H1 (cell line): ENCODE measurements around the gene UBXN4. TPM values are rescaled to one million over a fixed set of nuclear protein-coding genes. Genes with fewer than 3 reads are reported as not detected.

Source experiments
- CTCF ChIA-PET: fragments of 300-600 bp; sonication (Branson Sonifier 250); formaldehyde crosslinking; loops from one replicate; lab custom pipeline; 2021; ENCODE audit not compliant: partially characterized antibody; lab: Charles Lee
- POLR2A ChIA-PET: fragments of 300-600 bp; sonication (Branson Sonifier 250); formaldehyde crosslinking; loops from one replicate; lab custom pipeline; 2021; ENCODE audit warnings: inconsistent platforms; ENCODE audit not compliant: partially characterized antibody; lab: Charles Lee
- DNase-seq, 2 experiments: peaks; one replicate each; pipeline versions ENCODE4 v3.0.0 to v3.0.0-alpha.2; 2010 to 2022; ENCODE audit warnings: low spot score in 2 of 2, low read depth in 1 of 2, mixed read lengths in 1 of 2
- FAIRE-seq: peaks from 2 replicates; lab custom pipeline; 2011; peaks lifted over from hg19 to GRCh38; lab: Jason Lieb, UNC
- H2AFZ ChIP-seq: 2 replicates; pipeline ENCODE4 v1.8.1; 2012; ENCODE audit warnings: low read length, inconsistent platforms
- H2AK5ac ChIP-seq: 2 replicates; pipeline ENCODE4 v1.6.1; 2013; ENCODE audit warnings: low read depth, low read length
- H2BK120ac ChIP-seq: replicated peaks from 2 replicates; pipeline ENCODE3; 2013; ENCODE audit warnings: low read depth, low read length, inconsistent platforms
- H2BK12ac ChIP-seq: 2 replicates; pipeline ENCODE4 v1.6.1; 2013; ENCODE audit warnings: low read depth, low read length
- H2BK15ac ChIP-seq: 2 replicates; pipeline ENCODE4 v1.6.1; 2013; ENCODE audit warnings: low read length
- H2BK20ac ChIP-seq: 2 replicates; pipeline ENCODE4 v1.6.1; 2013; ENCODE audit warnings: low read length
- H2BK5ac ChIP-seq: 2 replicates; pipeline ENCODE4 v1.6.1; 2013; ENCODE audit warnings: low read depth, low read length
- H3K14ac ChIP-seq: 2 replicates; pipeline ENCODE4 v1.6.1; 2013; ENCODE audit warnings: inconsistent platforms; ENCODE audit not compliant: insufficient read length
- H3K18ac ChIP-seq: 2 replicates; pipeline ENCODE4 v1.6.1; 2013; ENCODE audit warnings: low read length; ENCODE audit errors: extremely low read depth
- H3K23ac ChIP-seq: 2 replicates; pipeline ENCODE4 v1.6.1; 2013; ENCODE audit warnings: inconsistent platforms; ENCODE audit not compliant: insufficient read length
- H3K23me2 ChIP-seq: 2 replicates; pipeline ENCODE4 v1.6.1; 2013; ENCODE audit warnings: low read depth, low read length
- H3K27ac ChIP-seq: 2 replicates; pipeline ENCODE4 v1.6.1; 2011; ENCODE audit warnings: low read depth, low read length, inconsistent platforms
- H3K27me3 ChIP-seq, 4 experiments: replicated peaks in 1 of 4; 1 replicate in 1 of 4; 2 replicates in 3 of 4; pipeline versions ENCODE4 v1.6.1 to v1.8.1; 2011 to 2013; ENCODE audit warnings: low read length in 3 of 4, mild to moderate bottlenecking in 3 of 4, inconsistent platforms in 2 of 4, mixed read lengths in 2 of 4, moderate library complexity in 1 of 4; ENCODE audit not compliant: control insufficient read depth in 3 of 4, insufficient read depth in 3 of 4; ENCODE audit errors: extremely low read depth in 1 of 4
- H3K36me3 ChIP-seq, 4 experiments: 2 replicates each; pipeline versions ENCODE4 v1.6.1 to v1.8.1; 2011 to 2013; ENCODE audit warnings: mild to moderate bottlenecking in 4 of 4, low read length in 3 of 4, moderate library complexity in 2 of 4, control low read depth in 1 of 4, inconsistent platforms in 1 of 4; ENCODE audit not compliant: insufficient read depth in 4 of 4, control insufficient read depth in 2 of 4
- H3K4ac ChIP-seq: replicated peaks from 2 replicates; pipeline ENCODE3; 2013; ENCODE audit warnings: low read length, low read depth, mixed read lengths, inconsistent platforms; ENCODE audit not compliant: insufficient read length
- H3K4me1 ChIP-seq, 4 experiments: replicated peaks in 1 of 4; 1 replicate in 1 of 4; 2 replicates in 3 of 4; pipeline versions ENCODE4 v1.6.1 to v1.8.1; 2011 to 2013; ENCODE audit warnings: low read length in 3 of 4, inconsistent platforms in 2 of 4, mixed read lengths in 1 of 4; ENCODE audit not compliant: insufficient read depth in 4 of 4, control insufficient read depth in 3 of 4
- H3K4me2 ChIP-seq, 2 experiments: 2 replicates each; pipeline versions ENCODE4 v1.6.1 to v1.8.1; 2011 to 2013; ENCODE audit warnings: low read depth in 2 of 2, low read length in 2 of 2, control low read depth in 1 of 2, inconsistent platforms in 1 of 2, mild to moderate bottlenecking in 1 of 2; ENCODE audit not compliant: insufficient read depth in 1 of 2
- H3K4me3 ChIP-seq, 4 experiments: fragments of 200-600, 300-600 bp in 1 of 4; sonication (generic), shearing (Covaris generic), sonication (Bioruptor Twin) in 1 of 4; 2 replicates each; pipeline versions ENCODE4 v1.5.1 to v1.8.1; 2011 to 2016; ENCODE audit warnings: low read length in 4 of 4, low read depth in 3 of 4, control low read depth in 2 of 4, inconsistent platforms in 2 of 4, mild to moderate bottlenecking in 2 of 4, mixed read lengths in 1 of 4, moderate library complexity in 1 of 4; ENCODE audit not compliant: insufficient read depth in 2 of 4; ENCODE audit errors: extremely low read depth in 1 of 4
- H3K56ac ChIP-seq: replicated peaks from 2 replicates; pipeline ENCODE3; 2013; ENCODE audit warnings: low read depth, mild to moderate bottlenecking, mixed read lengths, low read length, inconsistent platforms; ENCODE audit not compliant: insufficient read length
- H3K79me1 ChIP-seq: 2 replicates; pipeline ENCODE4 v1.6.1; 2013; ENCODE audit warnings: low read depth, low read length, control low read depth
- H3K79me2 ChIP-seq, 2 experiments: 2 replicates each; pipeline versions ENCODE4 v1.6.1 to v1.8.1; 2012 to 2013; ENCODE audit warnings: low read length in 2 of 2, mild to moderate bottlenecking in 2 of 2, inconsistent platforms in 1 of 2; ENCODE audit not compliant: insufficient read depth in 2 of 2, control insufficient read depth in 1 of 2
- H3K9ac ChIP-seq, 4 experiments: replicated peaks in 1 of 4; 1 replicate in 1 of 4; 2 replicates in 3 of 4; pipeline versions ENCODE4 v1.6.1 to v1.8.1; 2011 to 2013; ENCODE audit warnings: low read depth in 3 of 4, low read length in 3 of 4, control low read depth in 2 of 4, mild to moderate bottlenecking in 2 of 4, moderate library complexity in 2 of 4, inconsistent platforms in 1 of 4; ENCODE audit errors: extremely low read depth in 1 of 4
- H3K9me3 ChIP-seq, 2 experiments: 2 replicates each; pipeline versions ENCODE4 v1.6.1 to v1.8.1; 2012 to 2013; ENCODE audit warnings: mild to moderate bottlenecking in 2 of 2, moderate library complexity in 2 of 2, control low read depth in 1 of 2, inconsistent platforms in 1 of 2, low read depth in 1 of 2, low read length in 1 of 2, mixed read lengths in 1 of 2; ENCODE audit not compliant: insufficient read depth in 2 of 2
- H4K20me1 ChIP-seq, 2 experiments: replicated peaks in 1 of 2; 2 replicates each; pipeline versions ENCODE3 to v1.8.1; 2011 to 2013; ENCODE audit warnings: inconsistent platforms in 2 of 2, low read length in 2 of 2, mild to moderate bottlenecking in 1 of 2; ENCODE audit not compliant: insufficient read depth in 2 of 2, control insufficient read depth in 1 of 2
- H4K5ac ChIP-seq: 2 replicates; pipeline ENCODE4 v1.6.1; 2013; ENCODE audit warnings: low read length, low read depth, mixed read lengths, inconsistent platforms; ENCODE audit not compliant: insufficient read length
- H4K8ac ChIP-seq: 2 replicates; pipeline ENCODE4 v1.8.0; 2013; ENCODE audit warnings: mild to moderate bottlenecking, moderate library complexity, low read length, inconsistent platforms; ENCODE audit not compliant: insufficient read depth; ENCODE audit errors: extremely low read depth
- H4K91ac ChIP-seq: replicated peaks from 2 replicates; pipeline ENCODE3; 2013; ENCODE audit warnings: low read length, mixed read lengths, inconsistent platforms; ENCODE audit not compliant: insufficient read length
- MAFK ChIP-seq: IDR thresholded peaks from 2 replicates; pipeline ENCODE4 v1.6.1; 2012; ENCODE audit warnings: low read depth, mild to moderate bottlenecking, improper control_type of control experiment, low read length
- TBP ChIP-seq: IDR thresholded peaks from 2 replicates; pipeline ENCODE4 v1.6.1; 2011; ENCODE audit warnings: low read depth, low read length, improper control_type of control experiment
- WGBS, 2 experiments: shearing (Covaris generic) in 1 of 2; methylation state at CpG; one replicate each; pipeline versions ENCODE4 v1.1.6 to v1.1.7; 2013 to 2015; ENCODE audit warnings: low lambda C conversion rate in 2 of 2, mixed read lengths in 2 of 2, inconsistent platforms in 1 of 2, low coverage in 1 of 2, missing lambda C conversion rate in 1 of 2; ENCODE audit not compliant: insufficient replicate concordance in 2 of 2, insufficient coverage in 1 of 2, insufficient read length in 1 of 2; ENCODE audit errors: extremely low coverage in 1 of 2, missing lambda C conversion rate in 1 of 2; 5-methylcytosine and 5-hydroxymethylcytosine counted together
- polyA plus RNA-seq, 7 experiments: library from polyadenylated mRNA; depleted of rRNA in 3 of 7; stranded (reverse) in 5 of 7; unstranded in 2 of 7; fragments of >200 nt in 5 of 7; fragments of 200-250 nt in 2 of 7; gene quantifications; 1 replicate in 5 of 7; 2 replicates in 1 of 7; 4 replicates in 1 of 7; pipeline versions ENCODE4 v1.2.1 to v1.2.3, GENCODE V29; 2011 to 2013; ENCODE audit warnings: missing spikeins in 2 of 7, mixed read lengths in 2 of 7
- total RNA-seq: library from RNA; stranded (reverse); fragmentation: NEBNext Ultra II Directional; extraction: Animal tissue kit (Norgen Biotek cat#: 25700); gene quantifications from 2 replicates; pipeline ENCODE4 v1.2.1, GENCODE V29; 2021

Gene UBXN4
- total and polyA plus RNA-seq, 2 of the 8 experiments (the other 6 are each of a cell fraction or from before 2014, with no cell fraction given), result 20.1 to 64.2 TPM

- Histone ChIP-seq H3K14ac (no peak overlapping the region), H3K9me3 (peaks cover 15 to 29% of the 10 kb centered on the region in 2 experiments), H3K79me2 (no peaks in the 10 kb centered on the region), H4K5ac (no peak overlapping the region), H2BK15ac (0 out of 2 replicates have a peak overlapping the region, but pooled peaks have one; percentile 32), H3K4me1 (no peaks in the 10 kb centered on the region; a peak in 1 of 7 replicates), H4K8ac (no peak overlapping the region), H3K4ac (peak overlapping the region; percentile 8), H3K56ac (no peak overlapping the region), H3K4me3 (no peak overlapping the region), H3K79me1 (no peaks in the 10 kb centered on the region; the same call in 1 of the 2 replicates), H3K36me3 (no peaks in the 10 kb centered on the region), H3K23me2 (no peaks in the 10 kb centered on the region), H2BK120ac (no peak overlapping the region), H3K23ac (no peak overlapping the region), H2AFZ (peak overlapping the region; percentile 18), H4K91ac (no peak overlapping the region), H3K27ac (peak overlapping the region; percentile 42; the same call in 1 of the 2 replicates), H2BK5ac (peak overlapping the region; percentile 63; the same call in 1 of the 2 replicates), H2BK12ac (peak overlapping the region; percentile 44; the same call in 1 of the 2 replicates), H3K9ac (no peak overlapping the region), H2BK20ac (no peak overlapping the region), H4K20me1 (no peaks in the 10 kb centered on the region), H2AK5ac (no peak overlapping the region), H3K27me3 (no peaks in the 10 kb centered on the region), H3K18ac (0 out of 2 replicates have a peak overlapping the region, but pooled peaks have one; percentile 28), H3K4me2 (no peak overlapping the region)
- FAIRE-seq (peak; percentile 92), DNase-seq (peak; percentile 41 to 90)
- ChIA-PET CTCF (interaction anchor here (0.6 to 5.8 kb wide), 51 partner anchors 10 to 837 kb away, joined by 3 to 87 read pairs (median 4); partner anchors contain the start of genes LCT and UBXN4), POLR2A (interaction anchor here (0.9 to 1.7 kb wide), 2 partner anchors 20 to 78 kb away, joined by 3 to 6 read pairs; no protein-coding TSS in a partner anchor)
- 54% methylated on average over 22 of the region's 22 CpGs; no CpG with 5 or more reads in 1 of the 2 experiments for WGBS, 2 experiments
- TF ChIP-seq MAFK (no peak), TBP (no peak)
Observed at GRCh38 chr2:135797497-135798274, 56.0 kb downstream of the UBXN4 start.
